Stomach (tissue), 4 donors: ENCODE results near the gene YEATS4.

Experiments
- CTCF ChIP-seq, 7 experiments: fragments of 450-650 bp in 4 of 7; fragments of 200-600 bp in 3 of 7; sonication (generic) in 3 of 7; IDR thresholded peaks; one replicate each; pipeline ENCODE4 v1.5.1; 2016 to 2019; ENCODE audit warnings: antibody characterized with exemption in 7 of 7, control low read depth in 2 of 7, mild to moderate bottlenecking in 1 of 7
- POLR2A ChIP-seq, 4 donors: fragments of 450-650 bp; IDR thresholded peaks; one replicate each; pipeline ENCODE4 v1.6.1; 2016; ENCODE audit warnings: antibody characterized with exemption in 4 of 4, control low read depth in 2 of 4, mild to moderate bottlenecking in 1 of 4, moderate library complexity in 1 of 4

GRCh38 chr12:69334158-69334557 lies 25.4 kb upstream of the YEATS4 start:
- TF ChIP-seq CTCF (IDR thresholded peaks at IDR 0.05) = no peak
- TF ChIP-seq POLR2A (IDR thresholded peaks at IDR 0.05) = no peak
